ENCODE results near the gene EEFSEC.

The EEFSEC gene

DNA sequence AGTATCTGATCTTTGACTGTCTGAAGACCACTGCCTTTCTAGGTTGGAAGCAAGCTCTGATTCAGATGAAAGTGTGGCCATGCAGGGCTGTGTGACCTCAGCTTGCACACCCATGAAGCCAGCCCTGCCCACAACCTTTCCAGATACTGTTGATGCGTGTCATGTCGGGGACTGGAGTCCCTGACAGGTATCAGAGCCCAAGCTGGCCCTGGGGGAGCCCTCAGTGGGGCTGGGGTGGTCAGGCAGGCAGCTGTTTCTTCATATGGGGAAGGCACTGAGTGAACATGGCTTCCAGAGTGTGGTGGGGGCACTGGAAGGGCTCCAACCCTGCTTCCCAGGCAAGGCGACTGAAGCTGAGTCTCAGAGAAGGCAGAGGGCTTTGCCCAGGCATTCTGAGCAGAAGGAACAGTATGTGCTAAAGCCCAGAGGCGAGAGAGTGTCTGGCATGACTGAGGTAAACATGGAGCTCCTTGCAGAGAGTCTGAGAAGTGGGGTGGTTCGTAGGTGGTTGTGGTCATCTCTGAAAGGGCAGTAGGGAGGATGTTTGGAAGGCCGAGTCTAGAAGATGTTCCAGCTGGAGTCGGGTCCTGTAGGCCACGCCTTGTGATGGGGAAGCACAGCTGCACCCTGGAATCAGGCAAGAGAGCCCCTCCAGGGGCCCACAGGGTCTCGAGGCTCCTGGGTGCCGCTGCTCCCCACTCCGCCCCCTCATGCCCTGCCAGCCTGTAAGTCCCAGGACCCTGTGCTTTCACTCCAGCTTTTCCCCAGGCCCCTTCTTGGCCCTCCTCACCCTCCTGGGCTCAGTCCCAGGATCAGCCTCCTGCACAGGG lies 122.2 kb downstream of the EEFSEC start:
- DNase-seq = no peak

DNA sequence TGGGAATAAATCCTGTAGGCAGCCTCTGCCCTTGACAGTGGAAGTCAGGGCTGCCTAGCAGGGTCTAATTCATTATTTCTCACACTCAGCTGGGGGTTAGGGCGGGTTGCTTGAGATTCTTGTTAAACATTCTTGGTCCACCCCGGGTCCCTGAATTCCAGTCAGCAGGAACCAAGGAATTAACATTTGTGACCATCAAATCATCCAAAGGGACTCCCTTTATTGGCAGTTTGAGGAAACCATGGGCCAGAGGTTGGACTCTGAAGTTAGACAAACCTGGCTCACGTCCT lies 122.8 kb downstream of the EEFSEC start:
- DNase-seq = no peak

DNA sequence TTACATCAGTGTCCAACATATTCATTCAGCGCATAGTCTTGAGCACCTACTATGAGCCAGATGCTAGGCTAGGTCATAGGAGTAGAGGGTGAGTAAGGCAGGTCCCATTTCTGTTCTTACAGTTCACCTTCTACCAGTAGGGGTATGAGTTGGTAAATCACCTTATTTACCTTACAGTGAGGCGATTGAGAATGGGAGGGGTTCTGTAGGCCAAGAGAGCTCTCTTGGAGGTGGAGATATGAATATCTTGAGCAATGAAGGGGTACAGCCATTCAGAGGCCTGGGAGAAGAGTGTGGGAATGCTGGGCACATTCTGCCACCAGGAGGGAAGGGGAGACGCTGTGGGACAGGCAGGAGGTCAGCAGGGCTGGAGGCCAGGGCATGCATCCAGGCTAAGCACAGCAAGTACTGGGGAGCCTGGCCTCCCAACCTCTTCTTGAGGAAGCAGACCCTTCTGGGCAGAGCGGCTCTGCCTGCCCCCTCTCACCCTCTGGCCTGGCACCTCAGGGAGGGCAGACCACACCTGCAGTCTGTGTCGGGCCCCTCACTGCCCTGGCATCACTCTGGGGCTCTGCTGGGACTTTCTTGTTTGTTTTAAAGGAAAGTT lies 123.4 kb downstream of the EEFSEC start:
- no peak for DNase-seq

DNA sequence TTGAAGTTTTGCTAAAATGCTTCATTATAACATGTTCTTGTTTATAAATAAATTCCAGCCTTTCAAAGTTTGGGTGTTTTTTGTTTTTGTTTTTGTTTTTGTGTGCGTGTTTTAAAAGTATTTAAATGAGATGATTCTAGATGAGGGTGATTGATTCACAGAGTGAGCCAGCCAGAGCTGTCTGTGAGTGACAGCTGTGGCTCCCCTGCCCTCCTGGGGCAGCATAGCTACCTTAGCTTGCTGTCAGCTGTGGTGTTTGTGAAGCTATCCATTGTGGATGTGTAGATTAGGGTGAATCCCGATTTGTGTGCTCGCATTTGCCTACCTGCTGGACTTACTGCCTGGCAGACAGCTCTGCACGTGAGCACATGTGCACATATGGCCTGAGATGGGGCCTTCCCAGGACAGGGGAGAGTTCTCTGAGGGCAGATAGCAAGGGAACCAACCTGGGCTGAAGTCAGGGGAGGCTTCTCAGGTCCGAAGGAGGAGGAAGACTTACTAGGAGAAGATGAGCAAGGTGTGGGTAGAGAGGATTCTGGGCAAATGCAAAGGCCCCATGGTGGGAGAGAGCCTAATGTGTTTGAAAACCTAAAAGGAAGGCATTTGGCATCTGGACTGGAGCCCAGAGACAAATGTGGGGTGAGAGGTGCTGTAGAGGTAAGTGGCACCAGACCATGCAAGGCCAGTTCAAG lies 124.2 kb downstream of the EEFSEC start:
- no peak for DNase-seq

DNA sequence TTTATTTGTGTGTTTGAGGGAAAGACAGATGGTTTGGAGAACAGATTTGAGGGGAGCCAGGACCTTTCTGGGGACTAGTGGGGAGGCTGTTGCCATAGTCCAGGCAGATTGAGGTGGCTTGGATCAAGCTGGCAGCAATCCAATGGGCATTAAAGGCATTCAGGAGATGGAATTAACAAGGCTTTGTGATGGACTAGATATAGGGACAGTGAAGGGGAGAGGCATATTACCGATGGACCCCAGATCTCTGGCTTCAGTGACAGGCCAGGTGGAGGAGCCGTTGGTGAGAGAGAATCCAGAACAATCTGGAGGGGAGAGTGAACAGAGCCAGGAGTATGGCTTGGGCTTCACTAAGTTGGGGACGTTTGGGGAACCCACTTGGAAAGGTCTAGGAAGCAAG lies 124.8 kb downstream of the EEFSEC start:
- DNase-seq = no peak

DNA sequence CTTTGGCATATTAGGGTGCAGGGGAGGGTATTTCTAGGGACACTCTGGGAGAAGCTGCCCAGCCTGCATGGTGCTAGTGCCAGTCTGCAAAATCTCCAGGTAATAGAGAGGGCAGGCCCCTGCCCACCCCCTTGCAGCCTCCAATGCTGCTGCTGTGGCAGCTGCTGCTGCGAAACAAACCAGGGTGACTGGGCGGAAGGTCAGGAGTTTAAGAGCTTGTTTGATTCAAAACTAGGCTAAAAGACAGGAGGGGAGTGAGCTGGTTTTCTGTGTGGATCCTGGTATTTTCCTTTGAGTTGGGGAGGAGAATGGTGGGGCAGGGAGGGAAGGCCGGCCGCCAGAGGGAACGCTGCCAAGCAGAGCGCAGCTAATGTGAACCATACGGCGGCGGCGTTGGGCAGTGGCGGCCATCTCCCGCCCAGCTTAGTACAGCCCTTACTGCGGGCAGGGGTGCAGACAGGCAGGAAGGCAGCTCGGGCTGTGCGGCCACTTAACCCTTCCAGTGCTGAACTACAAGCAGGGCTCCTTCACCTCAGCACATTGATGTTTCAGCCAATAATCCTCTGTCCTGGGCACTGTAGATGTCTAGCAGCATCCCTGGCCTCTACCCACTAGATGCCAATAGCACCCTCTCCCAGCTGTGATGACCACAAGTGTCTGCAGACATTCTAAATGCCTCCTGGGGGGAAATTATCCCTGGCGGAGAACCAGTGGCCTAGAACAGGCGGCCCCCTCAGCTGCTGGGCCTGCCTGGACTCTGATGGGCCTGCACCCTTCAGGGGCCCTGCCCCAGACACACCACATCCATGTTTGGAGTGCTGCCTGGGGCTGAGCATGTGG lies 125.7 kb downstream of the EEFSEC start:
- DNase-seq = no peak

DNA sequence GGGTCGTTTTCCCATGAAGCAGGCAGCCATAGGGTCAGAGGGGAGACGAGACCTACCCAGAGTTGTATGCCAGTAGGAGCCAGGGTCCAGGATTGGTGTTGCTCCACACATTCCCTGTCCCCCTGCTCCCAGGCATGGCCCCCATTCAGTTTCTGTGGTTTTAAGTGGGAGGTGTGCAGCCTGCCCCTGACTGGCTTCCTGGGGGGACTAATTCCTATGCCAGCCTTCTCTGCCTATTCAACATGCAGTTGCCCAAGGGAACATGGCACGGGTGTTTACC lies 126.3 kb downstream of the EEFSEC start:
- no peak for DNase-seq

DNA sequence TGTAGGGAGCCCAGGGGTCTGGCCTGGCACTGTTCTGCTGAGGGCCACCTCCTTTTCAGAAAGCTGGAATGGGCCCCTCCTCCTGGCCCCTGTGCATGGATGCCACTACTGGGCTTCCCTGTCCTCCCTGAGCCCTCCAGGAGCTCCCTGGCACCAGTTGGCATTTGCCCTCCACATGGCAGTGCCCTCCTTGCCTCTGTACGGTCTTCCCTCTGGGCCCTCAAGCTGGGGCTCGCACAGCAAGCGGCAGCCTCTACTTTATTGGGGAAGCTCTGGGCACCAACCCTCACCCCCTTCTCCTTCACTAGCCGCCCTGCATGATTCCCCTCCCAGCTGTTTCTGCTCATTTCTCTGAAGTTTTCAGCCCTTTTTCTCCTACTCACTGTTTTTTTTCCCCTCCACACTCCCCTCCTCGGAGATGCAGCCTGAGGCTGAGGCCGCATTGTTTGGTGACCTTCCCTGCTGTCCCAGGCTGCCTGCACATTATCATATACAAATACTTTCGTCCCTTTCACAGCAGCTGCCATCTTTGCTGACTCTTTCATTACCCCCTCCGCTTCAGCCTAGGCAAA lies 127.3 kb downstream of the EEFSEC start:
- DNase-seq = no peak

DNA sequence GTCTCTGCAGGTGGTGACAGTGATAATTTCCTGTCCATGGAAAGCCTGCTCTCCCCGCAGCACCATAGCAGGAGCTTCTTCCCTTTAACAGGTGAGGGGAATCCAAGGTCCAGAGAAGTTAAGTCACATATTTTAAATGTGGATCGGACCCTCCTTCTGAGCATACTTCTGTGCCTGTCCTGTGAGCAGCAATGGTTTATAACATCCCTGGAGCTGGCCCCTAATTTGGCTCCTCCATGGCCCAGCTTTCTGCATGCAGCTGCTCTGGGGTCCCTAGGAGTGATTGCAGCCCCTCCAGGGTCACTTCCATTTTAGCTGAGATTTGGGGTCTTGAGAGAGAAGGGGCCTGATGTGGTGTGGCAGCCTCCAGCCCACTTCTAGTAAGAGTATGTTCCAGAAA lies 127.8 kb downstream of the EEFSEC start:
- DNase-seq = no peak

DNA sequence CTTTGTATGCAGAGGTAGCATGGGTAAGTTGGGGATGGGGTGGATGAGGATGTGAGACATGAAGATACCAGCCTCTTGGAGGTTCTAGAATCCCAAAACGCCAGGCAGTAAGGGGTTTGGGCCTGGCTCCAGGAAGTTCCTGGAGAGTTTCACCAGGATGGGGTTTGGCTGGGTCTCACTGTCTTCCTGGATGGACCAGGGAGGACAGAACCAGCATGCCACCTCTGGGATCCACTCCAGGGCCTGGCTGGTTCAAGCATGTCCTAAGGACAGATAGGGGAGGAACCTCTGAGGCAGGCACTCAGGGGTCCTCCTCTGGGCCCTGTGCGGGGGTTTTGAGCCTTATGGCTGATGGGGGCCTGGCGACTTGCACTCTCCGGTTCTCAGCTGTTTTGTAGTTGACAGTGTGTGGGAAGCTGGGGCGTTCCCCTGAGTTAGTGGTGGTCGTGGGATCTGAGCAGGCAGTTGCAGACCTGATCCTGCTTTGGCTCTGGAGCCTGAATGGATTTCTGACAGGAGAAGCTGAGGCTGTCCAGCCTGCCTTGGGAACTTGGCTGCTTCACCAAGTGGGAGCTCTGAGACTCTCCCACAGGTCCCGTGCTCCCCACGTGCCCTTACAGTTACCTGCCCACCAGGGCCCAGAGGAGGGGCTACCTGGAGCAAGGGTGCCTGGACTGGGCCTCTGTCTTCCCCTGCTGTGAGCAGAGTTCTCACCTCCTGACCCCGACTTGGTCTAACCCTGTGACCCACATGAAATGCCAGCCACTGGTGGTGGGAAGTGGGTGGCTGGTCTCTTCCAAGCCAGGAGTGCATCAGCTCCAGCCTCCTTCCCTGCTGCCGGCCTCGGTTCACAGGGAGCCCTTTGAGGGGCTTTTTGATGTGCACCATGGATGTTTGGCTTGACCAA lies 128.4 kb downstream of the EEFSEC start:
- no peak for DNase-seq

DNA sequence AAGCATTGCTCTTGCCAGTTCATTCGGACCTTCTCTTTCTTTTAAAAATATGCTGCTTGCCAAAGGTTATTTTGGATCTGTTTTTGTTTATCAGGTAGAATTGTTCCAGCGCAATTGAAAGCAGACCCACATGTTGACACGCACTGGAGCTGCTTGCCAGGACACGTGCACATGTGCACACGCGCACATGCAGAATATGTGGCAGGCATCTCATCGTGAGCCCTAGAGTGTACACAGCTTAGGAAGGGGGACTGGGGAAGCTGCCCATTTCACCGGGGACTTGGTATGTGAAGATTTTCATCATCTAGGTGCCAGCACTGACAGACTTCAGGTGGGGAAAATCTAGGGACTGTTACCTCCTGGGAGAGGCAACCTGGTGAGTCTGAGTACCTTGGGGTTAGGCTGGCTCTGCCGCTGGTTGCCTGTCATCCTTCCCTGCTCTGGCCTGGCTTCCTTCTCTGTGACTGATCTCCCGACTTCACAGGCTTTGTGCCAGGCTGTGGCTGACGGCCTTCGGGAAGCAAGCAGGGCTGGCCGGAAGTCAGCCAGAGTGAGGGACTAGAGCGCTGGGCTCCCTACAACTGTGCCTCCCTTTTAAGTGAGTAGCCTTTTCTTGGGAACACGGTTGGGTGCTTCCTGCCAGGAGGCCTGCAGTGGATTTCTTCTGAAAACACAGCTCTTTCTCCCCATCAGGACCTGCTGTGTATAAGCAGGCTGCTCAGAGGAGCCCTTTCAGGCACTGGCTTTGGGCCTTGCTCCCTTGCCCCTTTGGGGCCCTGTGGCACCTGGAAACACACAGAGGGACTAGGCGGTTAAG lies 129.3 kb downstream of the EEFSEC start:
- DNase-seq = no peak

DNA sequence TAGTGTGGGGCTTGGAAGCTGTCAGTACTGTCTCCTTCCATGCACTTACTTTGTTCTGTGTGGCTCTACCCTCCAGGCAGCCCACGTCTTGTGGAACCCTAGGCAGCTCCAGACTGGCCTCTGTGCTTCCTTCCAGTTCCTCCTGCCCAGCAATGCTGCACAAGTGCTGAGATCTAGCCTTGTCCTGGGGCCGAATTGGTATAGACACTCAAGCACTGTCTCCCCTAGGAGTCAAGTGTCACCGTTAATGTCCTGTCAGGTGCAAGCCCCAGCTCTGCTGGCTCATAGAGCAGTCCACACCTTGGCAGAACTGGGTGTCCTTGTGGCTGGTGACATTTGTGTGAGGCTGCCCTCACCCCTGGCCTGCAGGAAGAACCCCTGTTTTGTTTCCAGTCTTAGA lies 130.1 kb downstream of the EEFSEC start:
- no peak for DNase-seq

DNA sequence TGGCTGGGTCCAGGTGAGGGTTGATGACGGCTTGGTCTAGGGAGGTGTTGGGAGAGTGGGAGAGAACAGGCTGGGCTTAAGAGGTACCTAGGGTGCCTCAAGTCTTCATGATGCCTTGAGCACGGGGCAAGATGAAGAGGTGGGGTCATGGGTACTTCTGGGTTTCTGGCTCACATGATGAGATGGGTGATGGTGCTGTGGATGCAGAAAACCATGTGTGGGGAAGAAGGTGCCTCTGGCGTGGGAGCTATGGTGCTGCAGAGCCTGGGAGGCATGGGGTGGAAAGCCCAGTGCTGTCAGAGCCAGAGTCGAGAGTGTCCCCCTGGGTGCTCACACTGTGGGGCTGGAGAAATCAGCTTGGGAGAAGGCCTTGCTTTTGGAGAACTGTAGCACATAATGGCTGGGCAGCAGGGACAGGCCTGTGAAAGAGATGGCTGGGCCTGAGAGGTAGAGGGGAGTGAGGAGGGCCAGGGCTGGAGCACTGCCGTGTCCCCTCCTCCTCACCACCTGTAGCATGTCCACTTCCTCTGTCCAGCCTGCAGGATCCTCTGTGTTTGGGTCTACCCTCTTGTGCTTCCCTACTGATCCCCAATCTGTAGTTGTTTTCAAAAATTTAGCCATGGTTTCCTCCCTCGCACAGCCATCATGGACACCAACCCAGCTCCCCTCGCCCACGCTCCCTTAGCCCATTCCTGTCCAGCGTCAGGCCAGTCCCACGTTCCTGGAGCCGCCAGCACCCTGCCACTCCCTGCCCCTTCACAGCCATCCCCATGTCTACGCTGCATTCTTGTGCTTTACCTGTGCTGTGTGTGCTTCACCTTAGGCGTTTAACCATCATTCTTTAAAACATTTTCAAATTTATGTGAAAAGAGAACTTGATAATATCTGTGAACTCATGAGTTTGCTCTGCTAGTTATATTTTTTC lies 132.0 kb downstream of the EEFSEC start:
- no peak for DNase-seq

DNA sequence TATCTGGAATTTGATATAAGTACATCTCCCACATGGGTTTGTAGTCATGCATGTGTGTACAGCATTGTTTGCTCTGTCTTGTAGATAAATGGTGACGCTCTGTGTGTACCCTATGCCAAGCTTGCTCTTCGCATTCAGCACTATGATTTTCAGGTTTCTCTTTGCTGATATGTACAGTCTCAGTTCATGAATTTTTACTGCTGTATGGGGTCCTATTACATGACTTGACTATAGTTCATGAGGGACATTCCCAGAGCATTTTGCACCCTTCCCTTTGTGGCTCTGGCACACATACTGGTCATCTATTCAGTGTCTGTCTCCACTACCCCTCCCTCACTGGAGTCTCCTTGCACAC lies 132.7 kb downstream of the EEFSEC start:
- no peak for DNase-seq

DNA sequence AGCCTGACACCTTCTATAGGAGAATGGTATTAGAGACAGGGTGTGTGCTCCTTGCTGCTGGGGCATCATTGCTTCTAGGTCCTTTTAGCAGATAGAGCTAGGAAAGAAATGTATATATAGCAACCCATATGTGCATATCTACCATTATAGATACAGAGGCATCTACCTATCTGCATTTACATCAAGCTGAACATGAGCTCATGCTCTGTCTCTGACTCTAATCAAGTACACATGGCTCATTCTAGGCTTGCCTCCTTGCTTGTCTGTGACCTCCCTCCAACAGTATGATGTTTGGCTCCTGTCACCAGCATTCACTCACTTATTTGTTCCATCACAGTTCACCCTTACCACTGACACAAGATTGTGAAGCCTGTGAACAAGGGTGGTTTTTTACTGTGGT lies 133.4 kb downstream of the EEFSEC start:
- DNase-seq = no peak

DNA sequence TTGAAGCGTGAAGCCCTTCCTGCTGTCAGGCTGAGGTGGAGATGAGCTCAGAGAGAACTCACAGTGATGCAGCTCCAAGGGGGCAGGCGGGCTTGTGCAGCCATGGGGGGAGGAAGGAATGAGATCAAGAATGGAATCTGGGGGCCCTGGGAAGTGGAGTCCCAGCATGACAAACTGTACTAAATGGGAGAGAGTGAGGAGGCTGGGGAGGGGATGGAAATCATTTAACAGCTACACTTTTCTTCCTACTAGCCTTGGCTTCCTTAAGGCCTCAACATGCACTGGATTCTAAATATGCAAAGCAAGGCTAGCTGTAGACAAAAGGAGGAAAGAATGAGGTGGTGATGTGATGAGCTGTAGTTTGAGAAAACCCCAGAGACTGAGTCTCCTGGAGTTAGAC lies 133.9 kb downstream of the EEFSEC start:
- DNase-seq = no peak

DNA sequence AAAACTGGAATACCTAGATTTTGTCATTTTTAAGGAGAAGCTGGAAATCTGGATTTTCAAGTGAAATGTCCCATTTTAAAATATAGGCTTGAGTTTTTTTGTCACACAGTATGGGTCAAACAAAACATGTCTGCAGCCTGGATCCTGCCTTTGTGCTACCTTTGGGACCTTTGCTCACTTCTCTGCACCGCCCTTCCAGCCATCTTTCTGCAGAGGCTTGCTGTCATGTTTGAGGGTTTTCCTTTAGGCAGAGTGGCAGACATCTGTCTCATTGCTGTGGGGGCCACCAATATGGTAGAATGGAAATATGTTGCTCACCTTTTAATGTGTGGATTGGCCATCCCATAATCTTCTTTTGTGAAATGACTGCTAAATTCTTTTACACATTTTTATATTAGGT lies 136.3 kb downstream of the EEFSEC start:
- no peak for DNase-seq

DNA sequence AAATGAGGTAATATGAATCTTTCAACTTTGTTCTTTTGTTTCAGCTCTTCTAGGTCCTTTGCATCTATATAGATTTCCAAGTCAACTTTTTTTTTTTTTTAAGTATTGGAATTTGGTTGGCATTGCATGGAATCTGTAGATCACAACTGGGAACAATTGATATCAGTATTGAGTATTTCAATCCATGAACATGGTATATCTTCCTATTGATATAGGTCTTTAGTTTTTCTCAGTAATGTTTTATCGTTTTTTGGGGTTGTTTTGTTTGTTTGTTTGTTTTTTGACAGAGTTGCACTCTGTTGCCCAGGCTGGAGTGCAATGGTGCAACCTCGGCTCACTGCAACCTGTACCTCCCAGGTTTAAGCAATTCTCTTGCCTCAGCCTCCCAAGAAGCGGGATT lies 137.2 kb downstream of the EEFSEC start:
- no peak for DNase-seq

DNA sequence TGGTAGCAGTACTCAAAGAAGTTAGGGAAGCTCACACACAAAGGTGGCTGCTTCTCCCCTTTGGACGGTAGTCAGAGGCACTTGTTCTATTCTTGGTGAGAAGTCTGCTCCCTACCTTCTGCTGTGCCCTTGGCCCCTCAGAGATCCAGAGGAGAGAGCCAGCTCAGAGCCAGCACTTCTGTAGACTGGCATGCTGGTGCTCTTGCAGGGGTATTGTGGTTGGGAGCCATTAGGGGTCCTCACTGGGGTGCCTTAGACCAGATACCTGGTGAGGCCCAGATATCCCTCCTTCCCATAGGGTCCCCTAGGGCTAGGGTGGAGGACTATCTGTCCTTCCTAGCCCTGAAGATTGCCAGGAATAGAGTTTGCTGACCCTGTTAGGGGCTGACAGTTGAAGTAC lies 140.6 kb downstream of the EEFSEC start:
- no peak for DNase-seq

DNA sequence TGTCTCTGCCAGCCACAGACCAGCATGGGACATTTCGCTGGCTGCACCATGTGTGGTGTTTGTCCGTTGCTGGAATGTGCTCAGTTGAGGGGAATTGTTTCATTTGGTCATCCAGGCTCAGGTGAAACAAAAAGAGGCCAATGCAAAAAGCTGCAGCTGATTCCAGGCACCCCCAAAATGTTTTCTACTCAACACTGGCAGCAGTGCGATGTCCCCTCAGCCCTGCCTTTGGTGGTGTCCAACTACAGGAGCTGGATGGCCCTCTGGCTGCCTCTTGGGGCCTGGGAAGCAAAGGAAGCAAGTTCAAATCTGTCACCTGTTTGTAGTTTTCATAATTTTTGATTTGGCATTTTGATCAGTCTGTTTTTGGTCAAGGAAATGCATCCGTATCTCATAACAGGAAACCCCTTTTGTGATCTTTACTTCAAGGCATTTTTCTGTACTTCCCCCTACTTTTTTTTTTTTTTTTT lies 141.8 kb downstream of the EEFSEC start:
- no peak for DNase-seq
